Cardiac muscle cell (in vitro differentiated cells and primary cell): Measurements from ENCODE around the gene KCNK7. TPM values are rescaled to one million over a fixed set of nuclear protein-coding genes. Genes with fewer than 3 reads are reported as not detected.

Experiments used
- DNase-seq, 2 donors: peaks; one replicate each; pipeline versions ENCODE4 v3.0.0 to v3.0.0-alpha.2; 2010 to 2017; ENCODE audit warnings: low read depth in 1 of 2, low spot score in 1 of 2
- H3K27ac ChIP-seq: fragments of 200-600 bp; sonication (generic); 2 replicates; pipeline ENCODE4 v1.5.1; 2016
- H3K27me3 ChIP-seq: fragments of 200-600 bp; sonication (generic); 2 replicates; pipeline ENCODE4 v1.6.0; 2016; ENCODE audit warnings: control low read depth
- H3K36me3 ChIP-seq: fragments of 200-600 bp; sonication (generic); 2 replicates; pipeline ENCODE4 v1.5.1; 2016; ENCODE audit warnings: control low read depth
- H3K4me1 ChIP-seq: fragments of 200-600 bp; sonication (generic); 2 replicates; pipeline ENCODE4 v1.8.1; 2017; ENCODE audit warnings: low read depth, mild to moderate bottlenecking, mixed run types
- H3K4me3 ChIP-seq: fragments of 200-600 bp; sonication (generic); 2 replicates; pipeline ENCODE4 v1.5.1; 2016; ENCODE audit warnings: mild to moderate bottlenecking
- H3K9me3 ChIP-seq: fragments of 200-600 bp; sonication (generic); 2 replicates; pipeline ENCODE4 v1.5.1; 2017; ENCODE audit warnings: low read depth, mild to moderate bottlenecking, control low read depth
- CTCF ChIP-seq: IDR thresholded peaks from 2 replicates; pipeline ENCODE4 v1.5.1; 2012; ENCODE audit warnings: low read depth, mild to moderate bottlenecking, low read length
- polyA plus RNA-seq: library from polyadenylated mRNA; unstranded; fragments of >200 nt; fragmentation: Nextera tagmentation; extraction: Ambion mirVana; gene quantifications from 2 replicates; pipeline ENCODE4 v1.2.1, GENCODE V29; 2016
- total RNA-seq: library from RNA; depleted of rRNA; stranded (reverse); fragments of >200 nt; gene quantifications from 2 replicates; pipeline ENCODE4 v1.2.3, GENCODE V29; 2016

Gene KCNK7
- total and polyA plus RNA-seq, 2 experiments from 2014 or later, result not detected

DNA sequence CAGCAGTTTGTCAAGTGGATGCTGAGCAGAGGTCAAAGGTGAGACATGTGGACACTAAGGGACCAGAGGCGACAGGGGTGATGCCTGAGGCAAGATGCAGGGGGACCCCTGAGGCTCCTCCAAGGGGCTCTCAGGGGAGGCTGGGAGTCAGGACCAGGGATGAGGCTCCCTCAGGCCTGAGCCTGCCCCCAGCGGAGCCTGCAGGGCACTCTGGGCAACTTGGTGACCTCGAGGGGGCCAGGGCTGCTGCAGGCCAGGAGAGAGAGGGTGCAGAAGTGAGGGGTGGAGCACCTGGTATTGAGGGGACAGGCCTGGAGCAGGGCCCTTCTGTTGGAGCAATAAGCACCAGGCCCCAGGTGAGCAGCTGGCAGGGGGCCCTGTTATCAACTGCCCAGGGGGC is 13.7 kb downstream of the KCNK7 start:
- H3K36me3 ChIP-seq, result no peaks in the 10 kb centered on the region
- H3K4me3 ChIP-seq, result no peak overlapping the region
- TF ChIP-seq CTCF, result no peak
- H3K27ac ChIP-seq, result no peak overlapping the region
- no peak for DNase-seq
- H3K9me3 ChIP-seq, result no peaks in the 10 kb centered on the region
- H3K27me3 ChIP-seq, result peaks cover 45% of the 10 kb centered on the region
- peaks cover 3% of the 10 kb centered on the region for H3K4me1 ChIP-seq

GRCh38 chr11:65580756-65581155 is 14.8 kb downstream of the KCNK7 start:
- Histone ChIP-seq H3K9me3 (no peaks in the 10 kb centered on the region), H3K4me1 (peaks cover 8% of the 10 kb centered on the region), H3K4me3 (no peak overlapping the region), H3K27me3 (peaks cover 43% of the 10 kb centered on the region), H3K36me3 (no peaks in the 10 kb centered on the region), H3K27ac (no peak overlapping the region)
- DNase-seq, result no peak
- TF ChIP-seq CTCF, result no peak

DNA sequence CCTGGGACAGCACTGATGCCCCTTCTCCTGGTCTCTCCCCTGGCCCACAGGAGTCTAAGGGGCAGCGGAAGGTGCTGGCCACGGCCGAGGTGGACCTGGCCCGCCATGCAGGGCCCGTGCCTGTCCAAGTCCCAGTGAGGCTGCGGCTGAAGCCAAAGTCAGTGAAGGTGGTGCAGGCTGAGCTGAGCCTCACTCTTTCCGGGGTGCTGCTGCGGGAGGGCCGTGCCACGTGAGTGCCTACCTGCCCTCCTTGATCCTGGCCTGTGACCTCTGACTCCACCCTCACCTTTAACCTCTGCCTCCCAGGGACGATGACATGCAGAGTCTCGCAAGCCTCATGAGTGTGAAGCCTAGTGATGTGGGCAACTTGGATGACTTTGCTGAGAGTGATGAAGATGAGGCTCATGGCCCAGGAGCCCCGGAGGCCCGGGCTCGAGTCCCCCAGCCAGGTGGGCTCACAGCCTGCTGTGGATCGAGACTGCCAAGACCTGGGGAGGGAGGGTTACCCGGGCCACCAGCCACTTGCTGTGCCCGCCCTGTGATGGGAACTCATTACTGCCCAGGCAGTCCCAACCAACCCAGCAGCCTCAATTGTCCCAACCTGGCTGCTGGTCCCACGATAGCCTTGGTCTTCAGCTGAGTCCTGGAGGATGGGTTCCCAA is 15.4 kb downstream of the KCNK7 start:
- Histone ChIP-seq H3K4me1 (peaks cover 8% of the 10 kb centered on the region), H3K9me3 (no peaks in the 10 kb centered on the region), H3K36me3 (no peaks in the 10 kb centered on the region), H3K27ac (no peak overlapping the region), H3K27me3 (peaks cover 39% of the 10 kb centered on the region), H3K4me3 (no peak overlapping the region)
- TF ChIP-seq CTCF, result no peak
- no peak for DNase-seq

- no peak for DNase-seq
- Histone ChIP-seq H3K27me3 (peaks cover 33% of the 10 kb centered on the region), H3K9me3 (no peaks in the 10 kb centered on the region), H3K36me3 (no peaks in the 10 kb centered on the region), H3K4me1 (peaks cover 13% of the 10 kb centered on the region), H3K27ac (no peak overlapping the region), H3K4me3 (no peak overlapping the region)
- TF ChIP-seq CTCF, result no peak
These were observed 16.3 kb downstream of the KCNK7 start for GRCh38 chr11:65579291-65579690.

GRCh38 chr11:65578667-65579066 is 16.9 kb downstream of the KCNK7 start:
- peaks cover 15% of the 10 kb centered on the region for H3K4me1 ChIP-seq
- no peak overlapping the region for H3K4me3 ChIP-seq
- H3K27ac ChIP-seq, result no peak overlapping the region
- no peak for TF ChIP-seq CTCF
- H3K36me3 ChIP-seq, result no peaks in the 10 kb centered on the region
- no peak for DNase-seq
- peaks cover 27% of the 10 kb centered on the region for H3K27me3 ChIP-seq
- no peaks in the 10 kb centered on the region for H3K9me3 ChIP-seq
